HL-60 (cell line): ENCODE data around the gene MDN1.

Source experiments
- DNase-seq, 2 experiments: peaks; one replicate each; pipeline ENCODE4 v3.0.0-alpha.2; 2010 to 2020; ENCODE audit warnings: low read depth in 1 of 2, low spot score in 1 of 2
- H3K27ac ChIP-seq: fragments of 250-450 bp; sonication (Bioruptor Pico); replicated peaks from 2 replicates; pipeline ENCODE4 v1.5.1; 2020; ENCODE audit warnings: mild to moderate bottlenecking, moderate library complexity
- H3K27me3 ChIP-seq: fragments of 250-450 bp; sonication (Bioruptor Pico); 2 replicates; pipeline ENCODE4 v1.5.1; 2021; ENCODE audit warnings: mild to moderate bottlenecking, moderate library complexity; ENCODE audit not compliant: insufficient read depth, poor library complexity, severe bottlenecking
- H3K4me3 ChIP-seq: replicated peaks from 2 replicates; pipeline ENCODE4 v1.5.1; 2011; ENCODE audit warnings: mild to moderate bottlenecking, control low read depth, low read length; ENCODE audit not compliant: insufficient read depth
- GABPA ChIP-seq: IDR thresholded peaks from 2 replicates; pipeline ENCODE4 v1.6.1; 2012; ENCODE audit warnings: low read depth
- POLR2AphosphoS5 ChIP-seq: IDR thresholded peaks from 2 replicates; pipeline ENCODE4 v1.6.1; 2012; ENCODE audit warnings: low read depth
- SPI1 ChIP-seq: IDR thresholded peaks from 2 replicates; pipeline ENCODE4 v1.6.1; 2012; ENCODE audit warnings: low read depth, mild to moderate bottlenecking, borderline replicate concordance
- TF ChIP-seq, protein P1 (sequence below): IDR thresholded peaks from 2 replicates; pipeline ENCODE4 v1.6.1; 2012; ENCODE audit warnings: low read depth; ENCODE audit not compliant: insufficient replicate concordance
- TF ChIP-seq, protein P2 (sequence below): IDR thresholded peaks from one replicate; pipeline ENCODE4 v1.5.1; 2011; ENCODE audit warnings: low read length, control low read depth, inconsistent platforms; ENCODE audit not compliant: insufficient read depth

MDN1 gene

DNA sequence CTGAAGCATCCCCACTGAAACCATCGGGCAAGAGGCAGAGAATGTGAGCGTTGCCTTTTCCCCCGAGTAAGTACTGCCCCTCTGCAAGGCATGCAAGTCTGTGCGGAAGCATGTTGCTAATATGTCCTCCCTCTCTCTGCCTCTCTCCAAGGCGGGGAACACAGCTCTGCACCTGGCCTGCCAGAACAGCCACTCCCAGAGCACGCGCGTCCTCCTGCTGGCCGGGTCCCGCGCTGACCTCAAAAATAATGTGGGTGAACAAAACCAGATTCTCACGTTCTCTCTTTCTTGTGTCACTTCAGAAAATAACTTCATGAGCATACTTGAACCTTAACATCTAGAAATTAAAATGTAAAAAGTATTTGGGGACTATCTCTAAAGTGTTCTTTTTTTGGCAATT lies 207.5 kb downstream of the MDN1 start:
- no peak for DNase-seq
- Histone ChIP-seq H3K27ac (no peak overlapping the region), H3K4me3 (no peak overlapping the region), H3K27me3 (no peaks in the 10 kb centered on the region)
- TF ChIP-seq SPI1 (no peak), POLR2AphosphoS5 (no peak), GABPA (no peak)
- TF ChIP-seq, protein P1, sequence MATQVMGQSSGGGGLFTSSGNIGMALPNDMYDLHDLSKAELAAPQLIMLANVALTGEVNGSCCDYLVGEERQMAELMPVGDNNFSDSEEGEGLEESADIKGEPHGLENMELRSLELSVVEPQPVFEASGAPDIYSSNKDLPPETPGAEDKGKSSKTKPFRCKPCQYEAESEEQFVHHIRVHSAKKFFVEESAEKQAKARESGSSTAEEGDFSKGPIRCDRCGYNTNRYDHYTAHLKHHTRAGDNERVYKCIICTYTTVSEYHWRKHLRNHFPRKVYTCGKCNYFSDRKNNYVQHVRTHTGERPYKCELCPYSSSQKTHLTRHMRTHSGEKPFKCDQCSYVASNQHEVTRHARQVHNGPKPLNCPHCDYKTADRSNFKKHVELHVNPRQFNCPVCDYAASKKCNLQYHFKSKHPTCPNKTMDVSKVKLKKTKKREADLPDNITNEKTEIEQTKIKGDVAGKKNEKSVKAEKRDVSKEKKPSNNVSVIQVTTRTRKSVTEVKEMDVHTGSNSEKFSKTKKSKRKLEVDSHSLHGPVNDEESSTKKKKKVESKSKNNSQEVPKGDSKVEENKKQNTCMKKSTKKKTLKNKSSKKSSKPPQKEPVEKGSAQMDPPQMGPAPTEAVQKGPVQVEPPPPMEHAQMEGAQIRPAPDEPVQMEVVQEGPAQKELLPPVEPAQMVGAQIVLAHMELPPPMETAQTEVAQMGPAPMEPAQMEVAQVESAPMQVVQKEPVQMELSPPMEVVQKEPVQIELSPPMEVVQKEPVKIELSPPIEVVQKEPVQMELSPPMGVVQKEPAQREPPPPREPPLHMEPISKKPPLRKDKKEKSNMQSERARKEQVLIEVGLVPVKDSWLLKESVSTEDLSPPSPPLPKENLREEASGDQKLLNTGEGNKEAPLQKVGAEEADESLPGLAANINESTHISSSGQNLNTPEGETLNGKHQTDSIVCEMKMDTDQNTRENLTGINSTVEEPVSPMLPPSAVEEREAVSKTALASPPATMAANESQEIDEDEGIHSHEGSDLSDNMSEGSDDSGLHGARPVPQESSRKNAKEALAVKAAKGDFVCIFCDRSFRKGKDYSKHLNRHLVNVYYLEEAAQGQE, result no peak
- TF ChIP-seq, protein P2, sequence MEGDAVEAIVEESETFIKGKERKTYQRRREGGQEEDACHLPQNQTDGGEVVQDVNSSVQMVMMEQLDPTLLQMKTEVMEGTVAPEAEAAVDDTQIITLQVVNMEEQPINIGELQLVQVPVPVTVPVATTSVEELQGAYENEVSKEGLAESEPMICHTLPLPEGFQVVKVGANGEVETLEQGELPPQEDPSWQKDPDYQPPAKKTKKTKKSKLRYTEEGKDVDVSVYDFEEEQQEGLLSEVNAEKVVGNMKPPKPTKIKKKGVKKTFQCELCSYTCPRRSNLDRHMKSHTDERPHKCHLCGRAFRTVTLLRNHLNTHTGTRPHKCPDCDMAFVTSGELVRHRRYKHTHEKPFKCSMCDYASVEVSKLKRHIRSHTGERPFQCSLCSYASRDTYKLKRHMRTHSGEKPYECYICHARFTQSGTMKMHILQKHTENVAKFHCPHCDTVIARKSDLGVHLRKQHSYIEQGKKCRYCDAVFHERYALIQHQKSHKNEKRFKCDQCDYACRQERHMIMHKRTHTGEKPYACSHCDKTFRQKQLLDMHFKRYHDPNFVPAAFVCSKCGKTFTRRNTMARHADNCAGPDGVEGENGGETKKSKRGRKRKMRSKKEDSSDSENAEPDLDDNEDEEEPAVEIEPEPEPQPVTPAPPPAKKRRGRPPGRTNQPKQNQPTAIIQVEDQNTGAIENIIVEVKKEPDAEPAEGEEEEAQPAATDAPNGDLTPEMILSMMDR, result no peak

DNA sequence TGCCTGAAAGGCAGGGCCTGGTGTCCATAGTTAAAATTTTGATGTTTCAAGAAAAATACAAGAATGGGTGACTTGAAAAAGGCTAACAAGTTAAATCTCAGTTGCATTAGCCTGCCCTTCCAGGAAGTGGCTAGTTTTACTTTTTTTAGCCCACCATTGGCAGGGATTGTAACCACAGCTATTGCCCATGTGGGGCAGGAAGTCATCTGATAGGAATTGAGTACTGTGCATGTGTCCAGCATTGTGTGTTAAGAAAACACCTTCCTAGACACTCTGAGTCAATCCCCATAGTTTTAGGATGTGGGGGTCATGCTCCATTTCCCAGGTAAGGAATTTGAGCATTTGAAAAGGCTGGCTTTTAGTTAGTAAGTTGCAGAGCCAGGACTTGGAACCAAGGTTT lies 207.9 kb downstream of the MDN1 start:
- no peaks in the 10 kb centered on the region for H3K27me3 ChIP-seq
- TF ChIP-seq, protein P2, result no peak
- TF ChIP-seq GABPA (no peak), SPI1 (no peak), POLR2AphosphoS5 (no peak)
- TF ChIP-seq, protein P1, result no peak
- DNase-seq, result no peak
- no peak overlapping the region for H3K27ac ChIP-seq
- no peak overlapping the region for H3K4me3 ChIP-seq

DNA sequence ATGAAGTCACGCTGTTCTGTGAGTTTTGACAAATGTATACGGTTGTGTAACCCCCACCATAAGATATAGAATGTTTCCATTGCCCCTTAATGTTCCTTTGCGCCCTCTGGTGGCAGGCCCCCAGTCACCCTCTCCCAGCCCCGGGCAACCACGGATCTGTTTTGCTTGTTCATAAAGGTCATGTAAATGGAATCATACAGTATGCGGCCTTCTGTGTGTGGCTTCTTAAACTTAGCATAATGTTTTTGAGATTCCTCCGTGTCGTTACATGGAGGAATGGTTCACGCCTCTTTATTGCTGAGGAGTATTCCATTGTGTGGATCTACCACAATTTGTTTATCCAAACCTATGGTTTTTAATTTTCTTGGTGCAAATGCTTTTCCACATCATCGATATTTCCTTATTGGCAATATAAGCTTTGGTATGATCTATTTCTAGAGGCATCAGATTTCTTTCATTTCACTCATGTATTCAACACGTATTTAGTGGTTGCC lies 209.4 kb downstream of the MDN1 start:
- Histone ChIP-seq H3K27me3 (no peaks in the 10 kb centered on the region), H3K4me3 (no peak overlapping the region), H3K27ac (no peak overlapping the region)
- peak; percentile 12 to 76 for DNase-seq
- no peak for TF ChIP-seq POLR2AphosphoS5
- TF ChIP-seq, protein P2, result peak; percentile 88

DNA sequence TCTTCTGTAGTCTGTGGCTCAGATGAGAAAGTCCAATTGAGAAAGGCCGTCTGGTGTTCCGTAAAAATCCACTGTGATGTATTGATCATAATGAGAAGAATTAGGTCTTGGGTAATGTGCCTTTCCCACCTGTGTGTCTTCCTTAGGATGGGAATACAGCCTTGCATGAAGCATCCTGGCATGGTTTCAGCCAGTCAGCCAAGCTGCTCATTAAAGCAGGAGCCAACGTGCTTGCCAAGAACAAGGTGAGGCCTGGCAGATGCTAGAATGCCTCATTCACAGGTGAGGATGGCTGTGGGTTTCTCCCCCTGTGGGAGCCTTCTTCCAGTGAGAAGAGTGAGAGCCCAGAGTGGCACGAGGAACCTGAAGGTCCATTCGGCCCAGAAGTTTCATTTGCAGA lies 213.7 kb downstream of the MDN1 start:
- no peak for TF ChIP-seq POLR2AphosphoS5
- TF ChIP-seq GABPA, result no peak
- TF ChIP-seq, protein P2, result no peak
- TF ChIP-seq, protein P1, result no peak
- TF ChIP-seq SPI1, result no peak
- no peak overlapping the region for H3K27ac ChIP-seq
- no peak for DNase-seq
- no peak overlapping the region for H3K4me3 ChIP-seq
- no peaks in the 10 kb centered on the region for H3K27me3 ChIP-seq
